Fibroblast of lung (primary cell): ENCODE data around the gene RAMP2.

ENCODE experiments used
- EZH2 ChIP-seq: IDR thresholded peaks from 2 replicates; pipeline ENCODE4 v1.5.1; 2012; ENCODE audit warnings: low read length, control low read depth, mild to moderate bottlenecking; ENCODE audit errors: missing control alignments
- TF ChIP-seq, protein P1 (sequence below), 2 donors: IDR thresholded peaks in 1 of 2; conservative IDR thresholded peaks in 1 of 2; 1 replicate in 1 of 2; 2 replicates in 1 of 2; pipeline ENCODE4 v1.5.1; 2011 to 2012; ENCODE audit warnings: low read length in 2 of 2, control low read depth in 1 of 2, inconsistent platforms in 1 of 2, low read depth in 1 of 2, mild to moderate bottlenecking in 1 of 2

- TF ChIP-seq, protein P1, sequence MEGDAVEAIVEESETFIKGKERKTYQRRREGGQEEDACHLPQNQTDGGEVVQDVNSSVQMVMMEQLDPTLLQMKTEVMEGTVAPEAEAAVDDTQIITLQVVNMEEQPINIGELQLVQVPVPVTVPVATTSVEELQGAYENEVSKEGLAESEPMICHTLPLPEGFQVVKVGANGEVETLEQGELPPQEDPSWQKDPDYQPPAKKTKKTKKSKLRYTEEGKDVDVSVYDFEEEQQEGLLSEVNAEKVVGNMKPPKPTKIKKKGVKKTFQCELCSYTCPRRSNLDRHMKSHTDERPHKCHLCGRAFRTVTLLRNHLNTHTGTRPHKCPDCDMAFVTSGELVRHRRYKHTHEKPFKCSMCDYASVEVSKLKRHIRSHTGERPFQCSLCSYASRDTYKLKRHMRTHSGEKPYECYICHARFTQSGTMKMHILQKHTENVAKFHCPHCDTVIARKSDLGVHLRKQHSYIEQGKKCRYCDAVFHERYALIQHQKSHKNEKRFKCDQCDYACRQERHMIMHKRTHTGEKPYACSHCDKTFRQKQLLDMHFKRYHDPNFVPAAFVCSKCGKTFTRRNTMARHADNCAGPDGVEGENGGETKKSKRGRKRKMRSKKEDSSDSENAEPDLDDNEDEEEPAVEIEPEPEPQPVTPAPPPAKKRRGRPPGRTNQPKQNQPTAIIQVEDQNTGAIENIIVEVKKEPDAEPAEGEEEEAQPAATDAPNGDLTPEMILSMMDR (conservative IDR thresholded peaks at IDR 0.05 in 1 of 2, IDR thresholded peaks at IDR 0.05 in 1 of 2; ENCODE audit: low read depth in 1 of 2, low read length in 2 of 2), result no peak
- no peak for TF ChIP-seq EZH2
Measured at GRCh38 chr17:42775534-42776098, 14.6 kb downstream of the RAMP2 start.
